Thyroid gland (tissue), 4 donors: ENCODE data around the gene CDC42EP4. TPM values are rescaled to one million over a fixed set of nuclear protein-coding genes. Genes with fewer than 3 reads are reported as not detected.

Experiments
- DNase-seq, 2 donors: peaks; one replicate each; pipeline ENCODE4 v3.0.0-alpha.2; 2019
- H3K27ac ChIP-seq, 3 donors: fragments of 200-600 bp; sonication (generic); 1 replicate in 2 of 3; 2 replicates in 1 of 3; pipeline ENCODE4 v1.5.1; 2016 to 2019; ENCODE audit warnings: mild to moderate bottlenecking in 1 of 3, moderate library complexity in 1 of 3
- H3K27me3 ChIP-seq: fragments of 200-600 bp; sonication (generic); one replicate; pipeline ENCODE4 v1.5.1; 2019
- H3K36me3 ChIP-seq, 2 donors: fragments of 200-600 bp; sonication (generic); one replicate each; pipeline ENCODE4 v1.5.1; 2016 to 2019
- H3K4me1 ChIP-seq, 2 donors: fragments of 200-600 bp; sonication (generic); one replicate each; pipeline ENCODE4 v1.5.1; 2017 to 2019
- H3K4me3 ChIP-seq, 3 donors: fragments of 200-600 bp; sonication (generic); replicated peaks in 1 of 3; 1 replicate in 2 of 3; 2 replicates in 1 of 3; pipeline ENCODE4 v1.5.1; 2016; ENCODE audit warnings: mild to moderate bottlenecking in 1 of 3
- H3K9me3 ChIP-seq: fragments of 200-600 bp; sonication (generic); one replicate; pipeline ENCODE4 v1.5.1; 2017
- CTCF ChIP-seq, 6 experiments: fragments of 200-600 bp in 3 of 6; fragments of 450-650 bp in 3 of 6; sonication (generic) in 3 of 6; IDR thresholded peaks; one replicate each; pipeline ENCODE4 v1.5.1; 2016 to 2019; ENCODE audit warnings: antibody characterized with exemption in 6 of 6, mild to moderate bottlenecking in 2 of 6, inconsistent platforms in 1 of 6, moderate library complexity in 1 of 6
- POLR2A ChIP-seq, 2 donors: fragments of 450-650 bp; IDR thresholded peaks; one replicate each; pipeline ENCODE4 v1.6.1; 2017; ENCODE audit warnings: antibody characterized with exemption in 2 of 2, mild to moderate bottlenecking in 2 of 2, moderate library complexity in 1 of 2
- WGBS, 2 donors: methylation state at CpG; one replicate each; pipeline ENCODE4 v1.1.5; 2017; 5-methylcytosine and 5-hydroxymethylcytosine counted together
- intact Hi-C: fragments of 100-400 bp; cut with DNase I; formaldehyde crosslinking; loops from one replicate; pipeline ENCODE4 v1.15.1; 2023
- total RNA-seq, 4 donors: library from RNA; depleted of rRNA; stranded (reverse); fragments of >200 nt; gene quantifications; one replicate each; pipeline ENCODE4 v1.2.3, GENCODE V29; 2016

Gene CDC42EP4
- total RNA-seq, 4 donors from 2014 or later = 68.7 to 172 (median 97.3) TPM

- 80 to 94% methylated on average over 8 to 9 of the region's 9 CpGs for WGBS, 2 donors
- Histone ChIP-seq H3K4me3 (no peak overlapping the region), H3K27ac (no peak overlapping the region), H3K36me3 (no peaks in the 10 kb centered on the region), H3K27me3 (no peaks in the 10 kb centered on the region), H3K4me1 (peaks cover 12 to 13% of the 10 kb centered on the region in 2 donors), H3K9me3 (no peaks in the 10 kb centered on the region)
- intact Hi-C loops = no loop called here
- TF ChIP-seq CTCF (IDR thresholded peaks at IDR 0.05) (no peak), POLR2A (IDR thresholded peaks at IDR 0.05) (no peak)
- no peak for DNase-seq
Measured at GRCh38 chr17:73358668-73359067, 46.9 kb upstream of the CDC42EP4 start.

GRCh38 chr17:73357981-73358380 lies 46.2 kb upstream of the CDC42EP4 start:
- WGBS, 2 donors = 92 to 98% methylated on average over 13 to 19 of the region's 19 CpGs
- Histone ChIP-seq H3K27me3 (no peaks in the 10 kb centered on the region), H3K9me3 (no peaks in the 10 kb centered on the region), H3K4me3 (no peak overlapping the region), H3K27ac (no peak overlapping the region), H3K36me3 (no peaks in the 10 kb centered on the region), H3K4me1 (peaks cover 12 to 13% of the 10 kb centered on the region in 2 donors)
- TF ChIP-seq POLR2A (IDR thresholded peaks at IDR 0.05) (no peak), CTCF (IDR thresholded peaks at IDR 0.05) (no peak)
- DNase-seq = no peak
- intact Hi-C loops = no loop called here

GRCh38 chr17:73357318-73357717 lies 45.5 kb upstream of the CDC42EP4 start:
- no peaks in the 10 kb centered on the region for H3K36me3 ChIP-seq
- no peaks in the 10 kb centered on the region for H3K9me3 ChIP-seq
- TF ChIP-seq POLR2A (IDR thresholded peaks at IDR 0.05) (no peak), CTCF (IDR thresholded peaks at IDR 0.05) (no peak)
- intact Hi-C loops = no loop called here
- 92 to 93% methylated on average over 8 to 9 of the region's 9 CpGs for WGBS, 2 donors
- H3K4me1 ChIP-seq = peaks cover 12 to 13% of the 10 kb centered on the region in 2 donors
- H3K27me3 ChIP-seq = no peaks in the 10 kb centered on the region
- no peak for DNase-seq
- no peak overlapping the region for H3K4me3 ChIP-seq
- no peak overlapping the region for H3K27ac ChIP-seq

- no peaks in the 10 kb centered on the region for H3K9me3 ChIP-seq
- intact Hi-C loops = no loop called here
- no peaks in the 10 kb centered on the region for H3K36me3 ChIP-seq
- peaks cover 12 to 13% of the 10 kb centered on the region in 2 donors for H3K4me1 ChIP-seq
- no peaks in the 10 kb centered on the region for H3K27me3 ChIP-seq
- DNase-seq = no peak
- no peak overlapping the region for H3K27ac ChIP-seq
- no peak overlapping the region for H3K4me3 ChIP-seq
- WGBS, 2 donors = 89 to 98% methylated on average over 5 to 8 of the region's 8 CpGs
- TF ChIP-seq CTCF (IDR thresholded peaks at IDR 0.05) (no peak), POLR2A (IDR thresholded peaks at IDR 0.05) (no peak)
Measured at GRCh38 chr17:73356561-73357170, 44.9 kb upstream of the CDC42EP4 start.

GRCh38 chr17:73354423-73355284 lies 42.9 kb upstream of the CDC42EP4 start:
- no peak for DNase-seq
- TF ChIP-seq POLR2A (IDR thresholded peaks at IDR 0.05) = no peak
- TF ChIP-seq CTCF (IDR thresholded peaks at IDR 0.05) = no peak
- H3K36me3 ChIP-seq = no peaks in the 10 kb centered on the region
- no peak overlapping the region for H3K4me3 ChIP-seq
- 92 to 94% methylated on average over 19 to 20 of the region's 21 CpGs for WGBS, 2 donors
- no peaks in the 10 kb centered on the region for H3K9me3 ChIP-seq
- intact Hi-C loops = no loop called here
- H3K27me3 ChIP-seq = no peaks in the 10 kb centered on the region
- peaks cover 3 to 4% of the 10 kb centered on the region in 2 donors for H3K4me1 ChIP-seq
- H3K27ac ChIP-seq = no peak overlapping the region
